NK-92 (cell line): ENCODE results near the gene PRR5L.
"Not testable (repeated sequence)": the region's sequence is repeated elsewhere in the genome, so short reads cannot be mapped to it uniquely, and the experiment has no call there.

Experiments used
- DNase-seq: peaks from one replicate; lab custom pipeline; 2025; ENCODE audit not compliant: unreplicated experiment; lab: John Stamatoyannopoulos, UW

The PRR5L gene

DNA sequence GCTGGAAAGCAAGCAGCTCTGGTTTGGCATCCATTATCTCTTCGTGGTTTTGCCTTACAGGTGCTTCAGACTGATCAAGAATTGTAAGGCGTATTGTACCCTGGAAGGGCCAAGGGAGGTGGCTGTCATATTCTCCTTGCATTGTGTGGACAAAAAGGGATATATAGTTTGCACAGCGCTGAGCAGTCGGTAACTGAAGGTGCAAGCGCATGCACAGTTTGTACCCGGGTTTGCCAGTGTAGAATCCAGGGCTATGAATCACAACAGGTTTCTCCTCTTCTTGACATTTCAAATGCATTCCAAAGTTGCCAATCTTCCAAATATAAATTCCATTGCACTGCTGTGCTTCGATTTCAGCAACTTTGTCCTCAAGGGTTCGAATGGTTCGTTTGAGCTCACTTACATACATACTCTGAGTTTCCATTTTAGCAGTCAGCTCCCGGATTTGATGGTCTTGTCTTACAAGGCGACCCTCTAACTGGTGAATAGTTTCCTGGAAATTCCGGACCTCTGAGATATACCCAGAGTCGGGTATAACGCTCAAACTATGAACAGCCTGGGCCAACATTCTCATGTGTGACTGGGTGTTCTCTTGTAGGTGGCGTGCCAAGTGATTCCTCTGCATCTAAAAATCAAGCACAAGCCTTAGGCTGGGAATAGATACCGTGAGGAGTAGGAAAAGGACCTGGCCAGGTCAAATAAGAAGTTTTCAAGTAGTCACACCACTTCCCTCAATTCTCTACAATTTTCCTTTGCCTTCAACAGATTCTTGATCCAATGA, 194.1 kb downstream of the PRR5L start:
- no peak for DNase-seq

GRCh38 chr11:36492724-36493304, 196.7 kb downstream of the PRR5L start:
- DNase-seq: no peak

DNA sequence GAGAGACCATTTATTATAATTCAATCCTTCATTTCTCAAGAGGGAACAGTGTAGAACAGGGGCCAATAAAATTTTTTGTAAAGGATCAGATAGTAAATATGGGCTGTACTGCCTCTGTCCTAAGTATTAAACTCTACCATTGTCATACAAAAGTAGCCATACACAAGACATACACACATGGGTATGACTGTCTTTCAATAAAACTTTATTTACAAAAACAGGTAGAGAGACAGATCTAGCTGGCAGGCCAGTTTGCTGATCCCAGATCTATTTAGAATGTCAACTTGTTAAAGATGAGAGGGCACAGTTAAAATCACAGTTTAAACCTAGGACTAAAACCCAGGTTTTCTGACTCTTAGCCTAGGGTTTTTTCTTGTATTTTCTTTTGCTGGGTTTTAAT, 197.2 kb downstream of the PRR5L start:
- no peak for DNase-seq

DNA sequence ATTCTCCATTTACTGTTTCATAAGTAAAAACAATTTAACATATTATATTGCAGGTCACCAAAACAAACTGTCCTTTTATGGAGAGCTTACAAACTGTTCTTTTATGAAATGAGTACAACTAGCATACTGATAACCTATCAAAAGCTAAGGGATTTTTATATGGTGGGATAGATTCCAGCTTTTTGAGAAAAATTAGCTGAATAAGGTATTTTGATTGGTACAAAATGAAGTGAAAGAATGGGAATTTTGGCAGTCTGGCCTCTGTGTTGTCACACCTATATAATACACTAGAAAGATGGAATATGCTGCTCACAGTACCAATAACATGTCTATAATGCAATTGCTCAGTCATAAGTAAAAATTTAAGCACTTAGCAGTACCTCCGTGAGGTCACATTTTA, 202.6 kb downstream of the PRR5L start:
- no peak for DNase-seq

GRCh38 chr11:36499315-36499714, 203.2 kb downstream of the PRR5L start:
- no peak for DNase-seq

- no peak for DNase-seq
These were observed 204.2 kb downstream of the PRR5L start for GRCh38 chr11:36500315-36500721.

- DNase-seq: no peak
These were observed 205.1 kb downstream of the PRR5L start for GRCh38 chr11:36501236-36501635.

DNA sequence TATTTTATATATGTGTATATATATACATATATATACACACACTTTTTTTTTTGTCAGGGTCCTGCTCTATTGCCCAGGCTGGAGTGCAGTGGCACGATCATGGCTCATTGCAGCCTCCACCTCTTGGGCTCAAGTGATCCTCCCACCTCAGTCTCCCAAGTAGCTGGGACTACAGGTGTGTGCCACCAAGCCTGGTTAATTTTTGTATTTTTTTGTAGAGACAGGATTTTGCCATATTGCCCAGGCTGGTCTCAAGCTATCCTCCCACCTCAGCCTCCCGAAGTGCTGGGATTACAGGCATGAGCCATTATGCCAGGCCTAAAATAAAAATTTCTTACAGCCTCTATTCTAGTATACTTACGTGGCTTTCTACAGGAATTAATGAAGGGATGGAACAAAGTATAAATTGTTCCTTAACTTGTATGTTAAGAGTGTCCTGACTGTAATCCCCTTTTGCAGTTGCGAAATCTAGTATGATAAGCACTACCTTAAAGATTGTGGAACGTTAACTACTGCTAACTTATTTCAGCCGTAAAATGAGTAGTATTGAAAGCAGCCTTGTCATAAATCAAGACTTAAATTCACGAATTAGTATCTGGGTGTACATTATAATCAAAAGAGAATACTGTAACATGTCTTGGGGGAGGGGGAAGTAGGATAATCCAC, 211.9 kb downstream of the PRR5L start:
- no peak for DNase-seq

DNA sequence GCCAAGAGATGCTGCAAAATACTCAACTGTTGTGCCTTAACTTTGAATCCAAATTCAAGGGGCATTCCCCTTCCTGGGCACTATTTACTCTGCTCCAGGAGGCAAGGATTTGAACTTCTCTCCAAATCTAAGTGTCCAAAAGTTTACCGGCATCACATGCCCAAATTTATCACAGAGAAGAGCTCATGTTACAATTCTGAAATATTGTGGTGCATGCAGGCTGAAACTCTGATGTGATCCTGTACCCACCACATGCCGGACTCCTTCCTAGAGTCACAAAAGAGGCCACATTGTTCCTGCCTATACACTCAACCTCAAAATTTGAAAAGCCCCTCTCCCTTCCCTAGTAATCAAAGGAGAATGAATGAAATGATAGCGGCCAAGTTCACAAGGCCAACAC, 212.7 kb downstream of the PRR5L start:
- no peak for DNase-seq

- DNase-seq: no peak
These were observed 213.1 kb downstream of the PRR5L start for GRCh38 chr11:36509201-36509639.

- no peak for DNase-seq
These were observed 213.9 kb downstream of the PRR5L start, which contains the start of gene TRAF6 for GRCh38 chr11:36509694-36510593. TRAF6 (minus strand) TSS chr11:36510272; CDS start chr11:36501515, 8,757 bp downstream.

GRCh38 chr11:36510594-36510942, 214.5 kb downstream of the PRR5L start:
- DNase-seq: no peak

GRCh38 chr11:36511062-36511461, 215.0 kb downstream of the PRR5L start:
- not testable (repeated sequence) for DNase-seq

DNA sequence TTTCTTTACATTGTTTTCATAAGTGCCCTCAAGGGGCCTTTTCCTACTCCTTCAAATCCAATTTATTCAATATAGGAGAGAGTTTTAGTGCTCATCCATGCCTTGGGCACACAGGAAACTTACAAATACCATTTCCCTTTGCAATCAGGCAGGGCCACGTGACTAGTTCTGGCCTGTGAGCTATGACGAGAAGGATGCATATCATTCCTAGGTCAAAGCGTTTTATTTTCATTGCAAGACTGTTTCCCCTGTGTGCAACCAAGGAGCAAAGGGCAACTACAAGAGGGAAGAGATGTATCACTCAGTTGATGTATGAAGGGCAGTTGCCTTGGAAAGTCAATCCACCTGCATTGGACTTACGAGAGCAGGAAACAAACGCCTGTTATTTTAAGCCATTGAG, 215.9 kb downstream of the PRR5L start:
- DNase-seq: no peak

- no peak for DNase-seq
These were observed 217.9 kb downstream of the PRR5L start for GRCh38 chr11:36513965-36514364.
